HEK293 (cell line): Measurements from ENCODE around the gene HMX1.

Experiments used
- CTCF ChIA-PET: fragments of 350-600 bp; formaldehyde crosslinking; extraction: SDS; loops from one replicate; lab custom pipeline; 2021; ENCODE audit warnings: antibody characterized with exemption; lab: Yijun Ruan, JAX
- POLR2A ChIA-PET: fragments of 300-600 bp; formaldehyde crosslinking; extraction: SDS; loops from one replicate; lab custom pipeline; 2020; ENCODE audit warnings: antibody characterized with exemption, inconsistent platforms; lab: Yijun Ruan, JAX
- H3K27ac ChIP-seq: fragments of 200-500 bp; sonication (Bioruptor generic); 2 replicates; pipeline ENCODE4 v1.5.1; 2014; ENCODE audit warnings: low read depth, low read length, control low read depth, inconsistent platforms; ENCODE audit errors: extremely low read depth
- H3K36me3 ChIP-seq, 2 experiments: fragments of 200-500 bp in 1 of 2; sonication (Bioruptor generic) in 1 of 2; 1 replicate in 1 of 2; 2 replicates in 1 of 2; pipeline ENCODE4 v1.5.1; 2014 to 2017; ENCODE audit warnings: inconsistent platforms in 2 of 2, low read length in 2 of 2; ENCODE audit not compliant: control insufficient read depth in 2 of 2, insufficient read depth in 1 of 2
- H3K4me1 ChIP-seq: fragments of 200-500 bp; sonication (Bioruptor generic); 2 replicates; pipeline ENCODE4 v1.5.1; 2014; ENCODE audit warnings: mild to moderate bottlenecking, low read length, inconsistent platforms; ENCODE audit not compliant: control insufficient read depth, insufficient read depth
- H3K4me3 ChIP-seq: 2 replicates; pipeline ENCODE4 v1.5.1; 2011; ENCODE audit warnings: low read depth, mild to moderate bottlenecking, control low read depth, low read length, moderate library complexity
- H3K9me3 ChIP-seq: fragments of 200-500 bp; sonication (Bioruptor generic); 2 replicates; pipeline ENCODE4 v1.5.1; 2014; ENCODE audit warnings: low read depth, low read length, inconsistent platforms; ENCODE audit not compliant: control insufficient read depth, insufficient read depth
- HIC1 ChIP-seq: fragments of 450-650 bp; formaldehyde crosslinking; IDR thresholded peaks from 2 replicates; pipeline ENCODE4 v1.5.1; 2016; ENCODE audit warnings: missing biosample characterization, missing genetic modification characterization
- HOXA7 ChIP-seq: sonication (generic); formaldehyde crosslinking; IDR thresholded peaks from 2 replicates; pipeline ENCODE4 v1.8.1; 2022; ENCODE audit warnings: missing genetic modification reagents, borderline replicate concordance
- KLF9 ChIP-seq: fragments of 450-650 bp; formaldehyde crosslinking; IDR thresholded peaks from 2 replicates; pipeline ENCODE4 v1.5.1; 2016; ENCODE audit warnings: missing biosample characterization, missing genetic modification characterization, low read depth
- PRDM10 ChIP-seq: fragments of 450-650 bp; formaldehyde crosslinking; IDR thresholded peaks from 2 replicates; pipeline ENCODE4 v1.5.1; 2016; ENCODE audit warnings: missing biosample characterization, missing genetic modification characterization
- PRDM4 ChIP-seq: fragments of 450-650 bp; formaldehyde crosslinking; IDR thresholded peaks from 2 replicates; pipeline ENCODE4 v1.5.1; 2017; ENCODE audit warnings: missing biosample characterization, missing genetic modification characterization
- PRDM6 ChIP-seq: fragments of 450-650 bp; formaldehyde crosslinking; IDR thresholded peaks from 2 replicates; pipeline ENCODE4 v1.5.1; 2017; ENCODE audit warnings: missing biosample characterization, missing genetic modification characterization
- ZBTB20 ChIP-seq: fragments of 450-650 bp; formaldehyde crosslinking; IDR thresholded peaks from 2 replicates; pipeline ENCODE4 v1.5.1; 2016; ENCODE audit warnings: missing biosample characterization, missing genetic modification characterization
- ZFP37 ChIP-seq: fragments of 450-650 bp; formaldehyde crosslinking; IDR thresholded peaks from 2 replicates; pipeline ENCODE4 v1.5.1; 2016; ENCODE audit warnings: missing biosample characterization, missing genetic modification characterization
- ZNF146 ChIP-seq: fragments of 450-650 bp; formaldehyde crosslinking; IDR thresholded peaks from 2 replicates; pipeline ENCODE4 v1.5.1; 2016; ENCODE audit warnings: missing biosample characterization, missing genetic modification characterization
- ZNF148 ChIP-seq: fragments of 450-650 bp; formaldehyde crosslinking; IDR thresholded peaks from 2 replicates; pipeline ENCODE4 v1.5.0; 2017; ENCODE audit warnings: missing biosample characterization, missing genetic modification characterization, borderline replicate concordance
- ZNF214 ChIP-seq: fragments of 450-650 bp; formaldehyde crosslinking; IDR thresholded peaks from 2 replicates; pipeline ENCODE4 v1.5.1; 2017; ENCODE audit warnings: missing biosample characterization, mild to moderate bottlenecking, missing genetic modification characterization, borderline replicate concordance
- ZNF24 ChIP-seq: fragments of 450-650 bp; formaldehyde crosslinking; IDR thresholded peaks from 2 replicates; pipeline ENCODE4 v1.5.1; 2016; ENCODE audit warnings: missing biosample characterization, missing genetic modification characterization
- ZNF302 ChIP-seq: fragments of 450-650 bp; formaldehyde crosslinking; IDR thresholded peaks from 2 replicates; pipeline ENCODE4 v1.5.1; 2016; ENCODE audit warnings: missing biosample characterization, missing genetic modification characterization, low read depth
- ZNF341 ChIP-seq: fragments of 450-650 bp; formaldehyde crosslinking; IDR thresholded peaks from 2 replicates; pipeline ENCODE4; 2016; ENCODE audit warnings: low read depth, missing biosample characterization, missing genetic modification characterization
- ZNF521 ChIP-seq: fragments of 450-650 bp; formaldehyde crosslinking; IDR thresholded peaks from 2 replicates; pipeline ENCODE4 v1.5.1; 2017; ENCODE audit warnings: missing biosample characterization, mild to moderate bottlenecking, missing genetic modification characterization
- ZNF548 ChIP-seq: fragments of 450-650 bp; formaldehyde crosslinking; IDR thresholded peaks from 2 replicates; pipeline ENCODE4 v1.5.1; 2016; ENCODE audit warnings: missing biosample characterization, missing genetic modification characterization
- ZNF558 ChIP-seq: fragments of 450-650 bp; formaldehyde crosslinking; IDR thresholded peaks from 2 replicates; pipeline ENCODE4 v1.5.1; 2016; ENCODE audit warnings: missing biosample characterization, missing genetic modification characterization
- ZNF571 ChIP-seq: fragments of 450-650 bp; formaldehyde crosslinking; IDR thresholded peaks from 2 replicates; pipeline ENCODE4 v1.5.0; 2017; ENCODE audit warnings: missing biosample characterization, missing genetic modification characterization
- ZNF580 ChIP-seq: fragments of 450-650 bp; formaldehyde crosslinking; IDR thresholded peaks from 2 replicates; pipeline ENCODE4 v1.5.1; 2016; ENCODE audit warnings: missing biosample characterization, missing genetic modification characterization
- ZNF776 ChIP-seq: fragments of 450-650 bp; formaldehyde crosslinking; IDR thresholded peaks from 2 replicates; pipeline ENCODE4 v1.5.0; 2017; ENCODE audit warnings: missing biosample characterization, missing genetic modification characterization, borderline replicate concordance

Gene HMX1

GRCh38 chr4:8840816-8841455 is 30.7 kb downstream of the HMX1 start (continued):
- TF ChIP-seq ZNF521 (tag by site-specific recombination) = no peak
- no peak for TF ChIP-seq ZNF214 (tag by site-specific recombination)
- no peak for TF ChIP-seq ZNF24 (tag by site-specific recombination)
- TF ChIP-seq ZBTB20 (tag by site-specific recombination) = no peak
- no peak for TF ChIP-seq ZNF548 (tag by site-specific recombination)
- no peak for TF ChIP-seq ZNF558 (tag by site-specific recombination)
- TF ChIP-seq PRDM10 (tag by site-specific recombination) = no peak
- TF ChIP-seq ZNF776 (tag by site-specific recombination) = no peak
- no peak for TF ChIP-seq PRDM4 (tag by site-specific recombination)

- no peak overlapping the region for H3K4me3 ChIP-seq
- ChIA-PET POLR2A (no interaction called here), CTCF (interaction anchor here (1.2 kb wide), 2 partner anchors 16 to 44 kb away, joined by 3 to 4 read pairs; no protein-coding TSS in a partner anchor)
- no peaks in the 10 kb centered on the region for H3K9me3 ChIP-seq
- H3K27ac ChIP-seq = no peak overlapping the region
- H3K36me3 ChIP-seq = no peaks in the 10 kb centered on the region
- H3K4me1 ChIP-seq = no peaks in the 10 kb centered on the region
- no peak for TF ChIP-seq ZNF302
- no peak for TF ChIP-seq PRDM6
- no peak for TF ChIP-seq ZNF341
- no peak for TF ChIP-seq ZNF571 (tag by site-specific recombination)
- no peak for TF ChIP-seq HIC1 (tag by site-specific recombination)
- no peak for TF ChIP-seq HOXA7
- no peak for TF ChIP-seq ZNF580
- no peak for TF ChIP-seq ZNF148 (tag by site-specific recombination)
- no peak for TF ChIP-seq KLF9 (tag by site-specific recombination)
- no peak for TF ChIP-seq ZNF146 (tag by site-specific recombination)
- no peak for TF ChIP-seq ZFP37
These were observed 31.4 kb downstream of the HMX1 start for GRCh38 chr4:8840006-8840793.
